MM.1S (cell line): Measurements from ENCODE around the gene CCDC91.

ENCODE experiments used
- EZH2 ChIP-seq: fragments of 300-600 bp; sonication (generic); optimal IDR thresholded peaks from 2 replicates; pipeline ENCODE3; 2017; ENCODE audit warnings: low read depth, mild to moderate bottlenecking, antibody characterized with exemption, low read length, mixed read lengths
- TF ChIP-seq, protein P1 (sequence below): fragments of 300-600 bp; sonication (generic); IDR thresholded peaks from 2 replicates; pipeline ENCODE4 v1.5.1; 2016; ENCODE audit warnings: antibody characterized with exemption, low read length, mixed read lengths

DNA sequence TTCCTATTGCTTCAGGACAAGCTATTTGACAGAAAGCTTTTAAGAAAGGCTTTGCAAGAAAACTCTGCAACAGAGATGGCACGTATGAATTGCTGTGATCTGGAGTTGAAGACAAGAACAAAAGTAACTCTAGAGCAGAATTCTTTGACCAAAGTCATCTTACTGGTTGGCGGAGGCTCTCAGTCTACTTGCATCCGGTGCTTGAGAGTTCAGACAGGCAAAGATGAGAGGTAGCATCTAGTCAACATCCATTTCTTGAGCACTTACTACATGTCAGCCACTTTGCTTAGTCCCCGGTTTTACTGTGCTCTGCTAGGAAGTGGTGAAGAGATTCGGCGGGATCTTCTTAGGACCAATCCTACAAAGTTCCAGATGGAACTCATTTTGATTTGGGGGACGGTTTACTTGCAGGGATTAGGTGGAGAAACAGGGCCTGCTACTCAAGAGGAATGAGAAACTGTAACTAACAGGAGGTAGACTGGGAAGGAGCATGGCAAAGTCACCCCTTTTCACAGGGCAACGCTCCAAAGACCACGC, 404 bp upstream of the CCDC91 start:
- no peak for TF ChIP-seq EZH2
- TF ChIP-seq, protein P1, sequence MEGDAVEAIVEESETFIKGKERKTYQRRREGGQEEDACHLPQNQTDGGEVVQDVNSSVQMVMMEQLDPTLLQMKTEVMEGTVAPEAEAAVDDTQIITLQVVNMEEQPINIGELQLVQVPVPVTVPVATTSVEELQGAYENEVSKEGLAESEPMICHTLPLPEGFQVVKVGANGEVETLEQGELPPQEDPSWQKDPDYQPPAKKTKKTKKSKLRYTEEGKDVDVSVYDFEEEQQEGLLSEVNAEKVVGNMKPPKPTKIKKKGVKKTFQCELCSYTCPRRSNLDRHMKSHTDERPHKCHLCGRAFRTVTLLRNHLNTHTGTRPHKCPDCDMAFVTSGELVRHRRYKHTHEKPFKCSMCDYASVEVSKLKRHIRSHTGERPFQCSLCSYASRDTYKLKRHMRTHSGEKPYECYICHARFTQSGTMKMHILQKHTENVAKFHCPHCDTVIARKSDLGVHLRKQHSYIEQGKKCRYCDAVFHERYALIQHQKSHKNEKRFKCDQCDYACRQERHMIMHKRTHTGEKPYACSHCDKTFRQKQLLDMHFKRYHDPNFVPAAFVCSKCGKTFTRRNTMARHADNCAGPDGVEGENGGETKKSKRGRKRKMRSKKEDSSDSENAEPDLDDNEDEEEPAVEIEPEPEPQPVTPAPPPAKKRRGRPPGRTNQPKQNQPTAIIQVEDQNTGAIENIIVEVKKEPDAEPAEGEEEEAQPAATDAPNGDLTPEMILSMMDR: no peak
